A673 (cell line): ENCODE results near the gene SLC6A20.

Experiments
- EZH2 ChIP-seq: fragments of 200-600 bp; sonication (generic); IDR thresholded peaks from 2 replicates; pipeline ENCODE4 v1.6.1; 2017; ENCODE audit warnings: borderline replicate concordance, low read depth, mild to moderate bottlenecking, mixed read lengths, antibody characterized with exemption, low read length; ENCODE audit not compliant: poor library complexity, severe bottlenecking
- TF ChIP-seq, protein P1 (sequence below): fragments of 300-800, 200-600 bp; sonication (generic); conservative IDR thresholded peaks from 2 replicates; pipeline ENCODE4 v1.5.1; 2017; ENCODE audit warnings: low read depth, mild to moderate bottlenecking, antibody characterized with exemption, low read length, moderate library complexity, mixed read lengths

DNA sequence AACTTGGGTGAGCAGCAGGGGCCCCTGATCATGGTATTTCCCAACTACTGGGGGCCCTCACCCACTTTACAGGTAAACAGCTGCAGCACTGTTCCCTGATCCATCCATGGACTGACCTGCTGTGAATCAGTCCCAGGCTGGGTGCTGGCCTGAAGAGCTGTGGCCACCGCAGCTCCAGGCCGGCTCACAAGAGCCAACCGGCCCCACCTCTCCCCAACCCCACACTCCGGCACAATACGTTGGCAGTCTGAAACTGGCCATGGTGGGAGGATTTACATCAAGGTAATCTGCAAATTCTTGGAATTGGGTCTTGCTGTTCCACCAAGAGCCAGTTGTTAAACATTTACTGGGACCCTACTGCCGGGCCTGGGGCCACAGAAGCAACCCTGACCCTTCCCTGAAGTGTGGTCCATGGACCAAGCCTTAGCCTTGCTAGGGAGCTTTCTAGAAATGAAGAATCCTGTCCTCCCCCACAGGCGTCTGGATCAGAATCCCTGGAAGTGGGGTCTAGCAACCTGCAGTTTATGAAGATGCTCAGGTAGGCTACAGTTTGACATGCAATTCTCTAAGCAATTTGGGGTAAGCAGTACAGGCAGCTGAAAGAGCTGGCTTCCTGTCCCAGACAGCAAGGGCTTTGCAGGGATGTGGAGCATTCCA is 3.7 kb downstream of the SLC6A20 start:
- TF ChIP-seq, protein P1, sequence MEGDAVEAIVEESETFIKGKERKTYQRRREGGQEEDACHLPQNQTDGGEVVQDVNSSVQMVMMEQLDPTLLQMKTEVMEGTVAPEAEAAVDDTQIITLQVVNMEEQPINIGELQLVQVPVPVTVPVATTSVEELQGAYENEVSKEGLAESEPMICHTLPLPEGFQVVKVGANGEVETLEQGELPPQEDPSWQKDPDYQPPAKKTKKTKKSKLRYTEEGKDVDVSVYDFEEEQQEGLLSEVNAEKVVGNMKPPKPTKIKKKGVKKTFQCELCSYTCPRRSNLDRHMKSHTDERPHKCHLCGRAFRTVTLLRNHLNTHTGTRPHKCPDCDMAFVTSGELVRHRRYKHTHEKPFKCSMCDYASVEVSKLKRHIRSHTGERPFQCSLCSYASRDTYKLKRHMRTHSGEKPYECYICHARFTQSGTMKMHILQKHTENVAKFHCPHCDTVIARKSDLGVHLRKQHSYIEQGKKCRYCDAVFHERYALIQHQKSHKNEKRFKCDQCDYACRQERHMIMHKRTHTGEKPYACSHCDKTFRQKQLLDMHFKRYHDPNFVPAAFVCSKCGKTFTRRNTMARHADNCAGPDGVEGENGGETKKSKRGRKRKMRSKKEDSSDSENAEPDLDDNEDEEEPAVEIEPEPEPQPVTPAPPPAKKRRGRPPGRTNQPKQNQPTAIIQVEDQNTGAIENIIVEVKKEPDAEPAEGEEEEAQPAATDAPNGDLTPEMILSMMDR: no peak
- TF ChIP-seq EZH2: no peak
